Measurements from ENCODE around the gene GNAT1. TPM values are rescaled to one million over a fixed set of nuclear protein-coding genes. Genes with fewer than 3 reads are reported as not detected.

GNAT1 gene
- total RNA-seq, 1 experiment from 2014 or later: not detected

GRCh38 chr3:50193746-50194127 is 2.3 kb downstream of the GNAT1 start:
- no peak overlapping the region for H3K9ac ChIP-seq (ENCODE audit: extremely low read depth, insufficient read length, low read length)
- no peak overlapping the region for H2BK15ac ChIP-seq (ENCODE audit: low read depth, low read length)
- H2BK120ac ChIP-seq (ENCODE audit: low read depth, low read length, poor library complexity, severe bottlenecking): no peak overlapping the region
- no peak overlapping the region for H2BK12ac ChIP-seq (ENCODE audit: insufficient read length, low read depth, low read length)
- no peak overlapping the region for H3K27ac Mint-ChIP-seq
- no peak overlapping the region for H3T11ph ChIP-seq (ENCODE audit: low read length)
- peaks cover 7 to 16% of the 10 kb centered on the region in 2 experiments for H3K4me1 Mint-ChIP-seq
- no peak overlapping the region for H4K8ac ChIP-seq (replicated peaks; ENCODE audit: insufficient read length, low read depth, low read length)
- H3K14ac ChIP-seq (ENCODE audit: insufficient read depth, low read length): no peak overlapping the region
- no peak overlapping the region for H3K56ac ChIP-seq (ENCODE audit: insufficient read length, low read depth, low read length)
- no peak overlapping the region for H2BK20ac ChIP-seq (ENCODE audit: low read depth, low read length, poor library complexity, severe bottlenecking)
- H3K9me3 Mint-ChIP-seq: no peaks in the 10 kb centered on the region
- no peak overlapping the region for H2AK5ac ChIP-seq (ENCODE audit: insufficient read length, low read length)
- H3K23ac ChIP-seq (ENCODE audit: insufficient read length, low read depth, low read length): no peak overlapping the region
- no peak overlapping the region for H4K91ac ChIP-seq (ENCODE audit: insufficient read length, low read depth, low read length)
- no peak overlapping the region for H3K4me3 Mint-ChIP-seq
- no peak for TF ChIP-seq CTCF (conservative IDR thresholded peaks at IDR 0.05)
- H3K36me3 Mint-ChIP-seq (ENCODE audit: insufficient read depth in 1 of 3, low read depth in 3 of 3): no peaks in the 10 kb centered on the region
- H3K79me1 ChIP-seq (ENCODE audit: insufficient read depth, low read depth, low read length, poor library complexity, severe bottlenecking): no peaks in the 10 kb centered on the region
- H2BK5ac ChIP-seq (ENCODE audit: insufficient read length, low read length): no peak overlapping the region
- H3K79me2 ChIP-seq (ENCODE audit: insufficient read depth, low read length): no peaks in the 10 kb centered on the region
- WGBS (ENCODE audit: extremely low coverage, insufficient read length, low lambda C conversion rate): no CpG with 5 or more reads among the region's 34 CpGs
- no peak overlapping the region for H3K18ac ChIP-seq (ENCODE audit: insufficient read length, low read depth, low read length)
- no peaks in the 10 kb centered on the region for H3K9me3 ChIP-seq (ENCODE audit: control insufficient read depth, low read depth, low read length)
- no peak overlapping the region for H3K4me2 ChIP-seq (ENCODE audit: insufficient read depth, insufficient read length, low read length)
- H3K23me2 ChIP-seq (ENCODE audit: insufficient read length, low read depth, low read length, poor library complexity, severe bottlenecking): no peaks in the 10 kb centered on the region
- no peaks in the 10 kb centered on the region; the same call in 1 of the 2 replicates for H3K27me3 ChIP-seq (ENCODE audit: insufficient read depth, low read length)
- no peak for DNase-seq
- H4K5ac ChIP-seq (ENCODE audit: insufficient read length, low read depth, low read length): no peak overlapping the region
- no peak overlapping the region for H3K27ac ChIP-seq (ENCODE audit: insufficient read length, low read depth, low read length)
- H3K4me1 ChIP-seq (ENCODE audit: insufficient read depth, low read length): no peaks in the 10 kb centered on the region
- H2AFZ ChIP-seq (ENCODE audit: low read length): no peak overlapping the region
- peaks cover 43% of the 10 kb centered on the region for H3K27me3 Mint-ChIP-seq (ENCODE audit: low read depth)
- no peaks in the 10 kb centered on the region for H4K20me1 ChIP-seq (ENCODE audit: control insufficient read depth, insufficient read depth, insufficient read length)
- no peak overlapping the region for H3K4ac ChIP-seq (ENCODE audit: low read depth, low read length)
